ENCODE results near the gene LRCH3. TPM values are rescaled to one million over a fixed set of nuclear protein-coding genes. Genes with fewer than 3 reads are reported as not detected.

LRCH3 gene
- total RNA-seq, 1 experiment from 2014 or later, result 56.4 TPM

DNA sequence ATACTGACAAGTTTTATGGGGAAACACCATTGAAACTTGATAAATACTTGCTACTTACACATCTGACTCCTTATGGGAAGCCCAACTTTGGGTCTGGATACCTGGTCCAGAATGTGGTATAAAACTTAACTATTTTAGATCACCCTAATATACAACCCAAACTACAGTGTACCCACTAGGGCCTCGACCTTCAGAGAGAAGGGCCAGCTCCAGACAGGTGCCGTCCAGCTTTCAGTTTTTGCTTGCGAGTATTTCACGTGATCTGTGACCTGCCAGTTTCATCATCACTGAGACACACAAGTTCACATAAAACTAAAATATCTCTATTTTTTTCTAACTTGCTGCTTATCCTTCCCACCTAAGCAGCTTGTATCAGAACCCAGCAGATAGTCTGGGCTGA, 99.6 kb downstream of the LRCH3 start:
- no peaks in the 10 kb centered on the region for H3K9me3 ChIP-seq (ENCODE audit: control insufficient read depth, low read depth, low read length)
- H2AFZ ChIP-seq (ENCODE audit: low read length), result no peak overlapping the region
- H4K8ac ChIP-seq (replicated peaks; ENCODE audit: insufficient read length, low read depth, low read length), result no peak overlapping the region
- no peak for DNase-seq
- H4K20me1 ChIP-seq (ENCODE audit: control insufficient read depth, insufficient read depth, insufficient read length), result no peaks in the 10 kb centered on the region
- no CpG with 5 or more reads among the region's 4 CpGs for WGBS (ENCODE audit: extremely low coverage, insufficient read length, low lambda C conversion rate)
- H3K4me2 ChIP-seq (ENCODE audit: insufficient read depth, insufficient read length, low read length), result no peak overlapping the region
- no peak overlapping the region for H3T11ph ChIP-seq (ENCODE audit: low read length)
- no peak overlapping the region for H2BK15ac ChIP-seq (ENCODE audit: low read depth, low read length)
- H3K27me3 ChIP-seq (ENCODE audit: insufficient read depth, low read length), result no peaks in the 10 kb centered on the region
- no peak overlapping the region for H4K5ac ChIP-seq (ENCODE audit: insufficient read length, low read depth, low read length)
- H3K18ac ChIP-seq (ENCODE audit: insufficient read length, low read depth, low read length), result no peak overlapping the region
- no peaks in the 10 kb centered on the region for H3K79me1 ChIP-seq (ENCODE audit: insufficient read depth, low read depth, low read length, poor library complexity, severe bottlenecking)
- no peak overlapping the region for H2BK120ac ChIP-seq (ENCODE audit: low read depth, low read length, poor library complexity, severe bottlenecking)
- no peaks in the 10 kb centered on the region for H3K23me2 ChIP-seq (ENCODE audit: insufficient read length, low read depth, low read length, poor library complexity, severe bottlenecking)
- Mint-ChIP-seq H3K27me3 (ENCODE audit: low read depth) (no peaks in the 10 kb centered on the region; the same call in 1 of the 2 replicates), H3K27ac (no peak overlapping the region), H3K36me3 (ENCODE audit: insufficient read depth in 1 of 3, low read depth in 3 of 3) (peaks cover 1 to 2% (median 1%) of the 10 kb centered on the region in 3 experiments; a peak in 4 of 7 replicates), H3K9me3 (no peaks in the 10 kb centered on the region), H3K4me3 (no peak overlapping the region), H3K4me1 (peaks cover 15 to 20% of the 10 kb centered on the region in 2 experiments)
- no peaks in the 10 kb centered on the region for H3K4me1 ChIP-seq (ENCODE audit: insufficient read depth, low read length)
- no peak overlapping the region for H3K56ac ChIP-seq (ENCODE audit: insufficient read length, low read depth, low read length)
- H3K23ac ChIP-seq (ENCODE audit: insufficient read length, low read depth, low read length), result no peak overlapping the region
- no peak overlapping the region for H4K91ac ChIP-seq (ENCODE audit: insufficient read length, low read depth, low read length)
- no peak overlapping the region for H2BK5ac ChIP-seq (ENCODE audit: insufficient read length, low read length)
- no peak overlapping the region for H3K9ac ChIP-seq (ENCODE audit: extremely low read depth, insufficient read length, low read length)
- no peak overlapping the region for H3K27ac ChIP-seq (ENCODE audit: insufficient read length, low read depth, low read length)
- no peak overlapping the region for H3K4ac ChIP-seq (ENCODE audit: low read depth, low read length)
- no peak overlapping the region for H3K14ac ChIP-seq (ENCODE audit: insufficient read depth, low read length)
- no peaks in the 10 kb centered on the region for H3K79me2 ChIP-seq (ENCODE audit: insufficient read depth, low read length)
- TF ChIP-seq, protein P1, sequence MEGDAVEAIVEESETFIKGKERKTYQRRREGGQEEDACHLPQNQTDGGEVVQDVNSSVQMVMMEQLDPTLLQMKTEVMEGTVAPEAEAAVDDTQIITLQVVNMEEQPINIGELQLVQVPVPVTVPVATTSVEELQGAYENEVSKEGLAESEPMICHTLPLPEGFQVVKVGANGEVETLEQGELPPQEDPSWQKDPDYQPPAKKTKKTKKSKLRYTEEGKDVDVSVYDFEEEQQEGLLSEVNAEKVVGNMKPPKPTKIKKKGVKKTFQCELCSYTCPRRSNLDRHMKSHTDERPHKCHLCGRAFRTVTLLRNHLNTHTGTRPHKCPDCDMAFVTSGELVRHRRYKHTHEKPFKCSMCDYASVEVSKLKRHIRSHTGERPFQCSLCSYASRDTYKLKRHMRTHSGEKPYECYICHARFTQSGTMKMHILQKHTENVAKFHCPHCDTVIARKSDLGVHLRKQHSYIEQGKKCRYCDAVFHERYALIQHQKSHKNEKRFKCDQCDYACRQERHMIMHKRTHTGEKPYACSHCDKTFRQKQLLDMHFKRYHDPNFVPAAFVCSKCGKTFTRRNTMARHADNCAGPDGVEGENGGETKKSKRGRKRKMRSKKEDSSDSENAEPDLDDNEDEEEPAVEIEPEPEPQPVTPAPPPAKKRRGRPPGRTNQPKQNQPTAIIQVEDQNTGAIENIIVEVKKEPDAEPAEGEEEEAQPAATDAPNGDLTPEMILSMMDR (conservative IDR thresholded peaks at IDR 0.05), result no peak
- H2BK12ac ChIP-seq (ENCODE audit: insufficient read length, low read depth, low read length), result no peak overlapping the region
- no peak overlapping the region for H2AK5ac ChIP-seq (ENCODE audit: insufficient read length, low read length)
- H2BK20ac ChIP-seq (ENCODE audit: low read depth, low read length, poor library complexity, severe bottlenecking), result no peak overlapping the region
